GM19397 (cell line): ENCODE results near the gene ZCCHC13.
"Not testable (repeated sequence)": the region's sequence is repeated elsewhere in the genome, so short reads cannot be mapped to it uniquely, and the experiment has no call there.

Experiments
- ATAC-seq: cut with Tn5 transposase; IDR thresholded peaks from one replicate; pipeline ENCODE4 v1.9.1; 2021; ENCODE audit warnings: mild to moderate bottlenecking, moderate library complexity; ENCODE audit not compliant: unreplicated experiment

The ZCCHC13 gene

GRCh38 chrX:74319321-74319720 lies 15.3 kb downstream of the ZCCHC13 start:
- ATAC-seq, result not testable (repeated sequence)

GRCh38 chrX:74321191-74321590 lies 17.2 kb downstream of the ZCCHC13 start:
- ATAC-seq, result no peak

GRCh38 chrX:74324131-74324530 lies 20.2 kb downstream of the ZCCHC13 start:
- no peak for ATAC-seq

GRCh38 chrX:74325130-74326059 lies 21.4 kb downstream of the ZCCHC13 start:
- ATAC-seq, result no peak

- ATAC-seq, result no peak
Measured at GRCh38 chrX:74338852-74339251, 34.9 kb downstream of the ZCCHC13 start.

- ATAC-seq, result no peak
Measured at GRCh38 chrX:74340051-74340450, 36.1 kb downstream of the ZCCHC13 start.

- not testable (repeated sequence) for ATAC-seq
Measured at GRCh38 chrX:74342211-74342610, 38.2 kb downstream of the ZCCHC13 start.

- ATAC-seq, result peak; percentile 53
Measured at GRCh38 chrX:74343343-74344279, 39.6 kb downstream of the ZCCHC13 start.

- ATAC-seq, result no peak
Measured at GRCh38 chrX:74344280-74344622, 40.3 kb downstream of the ZCCHC13 start.

GRCh38 chrX:74346088-74346487 lies 42.1 kb downstream of the ZCCHC13 start:
- ATAC-seq, result no peak

GRCh38 chrX:74349387-74349786 lies 45.4 kb downstream of the ZCCHC13 start:
- ATAC-seq, result no peak

GRCh38 chrX:74351760-74352159 lies 47.8 kb downstream of the ZCCHC13 start:
- no peak for ATAC-seq

GRCh38 chrX:74353984-74354383 lies 50.0 kb downstream of the ZCCHC13 start:
- ATAC-seq, result no peak
